Measurements from ENCODE around the gene ZFX. TPM values are rescaled to one million over a fixed set of nuclear protein-coding genes. Genes with fewer than 3 reads are reported as not detected.
"Not testable (repeated sequence)": the region's sequence is repeated elsewhere in the genome, so short reads cannot be mapped to it uniquely, and the experiment has no call there.

Gene ZFX
- total RNA-seq, 1 donor from 2014 or later: 33.9 TPM

DNA sequence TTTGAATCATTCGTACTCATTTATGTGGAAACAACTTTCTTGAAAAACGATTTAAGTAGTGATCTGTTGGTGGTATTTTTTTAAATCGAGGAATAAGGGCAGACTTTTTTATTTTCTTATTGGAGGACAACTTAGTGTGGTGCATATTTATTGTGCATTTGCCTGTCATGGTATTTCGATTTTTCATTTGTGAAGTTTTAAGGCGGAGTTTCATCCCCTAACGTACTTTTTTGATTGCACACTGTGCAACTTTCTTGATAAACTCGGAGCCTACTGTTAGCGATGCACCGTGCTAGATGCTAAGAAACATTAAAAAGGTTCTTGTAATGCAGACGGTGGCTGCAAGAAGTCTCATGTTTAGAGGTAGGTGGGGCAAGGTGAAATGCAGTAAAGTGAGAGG, 1.4 kb downstream of the ZFX start:
- peak overlapping the region; percentile 82 for H3K27ac Mint-ChIP-seq (ENCODE audit: unreplicated experiment)
- no peak for DNase-seq
- TF ChIP-seq, protein P1, sequence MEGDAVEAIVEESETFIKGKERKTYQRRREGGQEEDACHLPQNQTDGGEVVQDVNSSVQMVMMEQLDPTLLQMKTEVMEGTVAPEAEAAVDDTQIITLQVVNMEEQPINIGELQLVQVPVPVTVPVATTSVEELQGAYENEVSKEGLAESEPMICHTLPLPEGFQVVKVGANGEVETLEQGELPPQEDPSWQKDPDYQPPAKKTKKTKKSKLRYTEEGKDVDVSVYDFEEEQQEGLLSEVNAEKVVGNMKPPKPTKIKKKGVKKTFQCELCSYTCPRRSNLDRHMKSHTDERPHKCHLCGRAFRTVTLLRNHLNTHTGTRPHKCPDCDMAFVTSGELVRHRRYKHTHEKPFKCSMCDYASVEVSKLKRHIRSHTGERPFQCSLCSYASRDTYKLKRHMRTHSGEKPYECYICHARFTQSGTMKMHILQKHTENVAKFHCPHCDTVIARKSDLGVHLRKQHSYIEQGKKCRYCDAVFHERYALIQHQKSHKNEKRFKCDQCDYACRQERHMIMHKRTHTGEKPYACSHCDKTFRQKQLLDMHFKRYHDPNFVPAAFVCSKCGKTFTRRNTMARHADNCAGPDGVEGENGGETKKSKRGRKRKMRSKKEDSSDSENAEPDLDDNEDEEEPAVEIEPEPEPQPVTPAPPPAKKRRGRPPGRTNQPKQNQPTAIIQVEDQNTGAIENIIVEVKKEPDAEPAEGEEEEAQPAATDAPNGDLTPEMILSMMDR (IDR thresholded peaks at IDR 0.05; ENCODE audit: partially characterized antibody, unreplicated experiment): no peak
- peaks cover 2% of the 10 kb centered on the region for H3K27me3 Mint-ChIP-seq (ENCODE audit: unreplicated experiment)
- H3K4me1 Mint-ChIP-seq (ENCODE audit: low read depth, unreplicated experiment): peaks cover 26% of the 10 kb centered on the region
- H3K36me3 Mint-ChIP-seq (ENCODE audit: unreplicated experiment): no peaks in the 10 kb centered on the region
- H3K9me3 Mint-ChIP-seq (ENCODE audit: unreplicated experiment): peaks cover 4% of the 10 kb centered on the region
- H3K4me3 Mint-ChIP-seq (ENCODE audit: unreplicated experiment): peak overlapping the region; percentile 88

DNA sequence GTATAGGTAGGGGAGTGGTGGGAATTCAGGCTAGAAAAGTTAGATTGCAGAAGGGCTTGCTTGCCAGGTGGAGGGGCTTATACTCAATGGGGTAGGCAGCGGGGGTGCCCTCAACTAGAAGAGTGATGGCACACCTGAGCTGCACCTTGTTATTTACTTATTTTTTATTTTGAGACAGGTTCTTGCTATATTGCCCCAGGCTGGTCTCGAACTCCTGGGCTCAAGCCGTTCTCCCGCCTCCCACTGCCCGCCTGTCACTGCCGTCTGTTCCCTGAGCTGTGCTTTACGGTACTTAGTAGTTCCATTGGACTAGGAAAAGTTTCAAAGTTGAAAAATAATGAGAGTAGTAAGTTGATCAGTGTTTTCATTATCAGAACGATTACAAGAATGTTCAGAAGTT, 2.0 kb downstream of the ZFX start:
- no peaks in the 10 kb centered on the region for H3K36me3 Mint-ChIP-seq (ENCODE audit: unreplicated experiment)
- H3K27ac Mint-ChIP-seq (ENCODE audit: unreplicated experiment): no peak overlapping the region
- peak overlapping the region; percentile 88 for H3K4me3 Mint-ChIP-seq (ENCODE audit: unreplicated experiment)
- H3K4me1 Mint-ChIP-seq (ENCODE audit: low read depth, unreplicated experiment): peaks cover 24% of the 10 kb centered on the region
- H3K9me3 Mint-ChIP-seq (ENCODE audit: unreplicated experiment): peaks cover 4% of the 10 kb centered on the region
- TF ChIP-seq, protein P1 (IDR thresholded peaks at IDR 0.05; ENCODE audit: partially characterized antibody, unreplicated experiment): no peak
- DNase-seq: no peak
- H3K27me3 Mint-ChIP-seq (ENCODE audit: unreplicated experiment): peaks cover 2% of the 10 kb centered on the region

DNA sequence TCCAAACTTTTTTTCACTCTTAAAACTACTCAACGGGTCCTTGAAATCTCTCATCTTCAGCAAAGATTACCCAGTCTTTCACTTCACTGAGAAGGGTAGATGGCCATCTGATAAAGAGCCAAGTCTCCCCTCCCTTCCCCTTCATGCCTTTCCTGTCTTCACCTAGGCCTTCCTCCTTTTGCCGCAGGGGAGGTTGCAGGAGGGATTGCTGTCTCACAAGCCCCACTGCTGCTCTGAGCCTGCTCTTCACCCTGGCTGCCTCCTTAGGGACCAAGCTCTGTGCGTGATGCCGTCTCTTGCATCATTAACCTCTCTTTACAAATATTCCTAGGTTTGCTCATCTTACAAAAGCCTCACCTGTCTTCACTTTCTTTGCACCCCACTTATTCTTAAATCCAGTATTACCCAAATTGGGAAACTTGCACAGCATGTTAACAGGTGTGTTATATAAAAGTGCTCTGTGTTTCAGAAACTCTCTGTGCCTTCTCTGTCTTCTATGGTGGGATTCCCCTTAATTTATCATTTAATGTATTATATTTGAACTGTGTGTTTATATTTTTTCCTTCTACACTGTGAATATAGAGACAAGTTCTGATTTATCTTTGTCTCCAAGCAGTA, 3.8 kb downstream of the ZFX start:
- TF ChIP-seq, protein P1 (IDR thresholded peaks at IDR 0.05; ENCODE audit: partially characterized antibody, unreplicated experiment): no peak
- Mint-ChIP-seq H3K4me1 (ENCODE audit: low read depth, unreplicated experiment) (peaks cover 23% of the 10 kb centered on the region), H3K27me3 (ENCODE audit: unreplicated experiment) (peaks cover 2% of the 10 kb centered on the region), H3K9me3 (ENCODE audit: unreplicated experiment) (peaks cover 4% of the 10 kb centered on the region), H3K27ac (ENCODE audit: unreplicated experiment) (peak overlapping the region; percentile 28), H3K4me3 (ENCODE audit: unreplicated experiment) (peak overlapping the region; percentile 78), H3K36me3 (ENCODE audit: unreplicated experiment) (no peaks in the 10 kb centered on the region)
- DNase-seq: peak; percentile 17

DNA sequence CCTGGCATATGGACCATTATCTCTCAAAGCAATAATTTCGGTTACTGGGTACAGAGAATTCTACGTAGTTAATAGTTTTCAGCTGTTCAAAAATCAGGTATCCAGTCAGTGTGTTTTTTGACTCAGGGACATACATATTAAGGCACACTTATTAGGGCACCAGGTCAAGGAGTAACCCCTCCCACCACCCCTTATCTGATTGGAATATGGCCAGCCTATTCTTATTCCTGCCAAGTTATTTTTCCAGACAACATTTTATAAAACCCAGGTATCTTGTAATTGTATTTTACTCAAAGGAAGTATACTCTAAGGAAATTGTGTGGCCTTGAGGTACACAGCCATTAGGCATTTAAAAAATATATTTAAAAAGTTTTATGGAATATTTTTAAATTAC, 4.3 kb downstream of the ZFX start:
- H3K27me3 Mint-ChIP-seq (ENCODE audit: unreplicated experiment): peaks cover 2% of the 10 kb centered on the region
- H3K36me3 Mint-ChIP-seq (ENCODE audit: unreplicated experiment): no peaks in the 10 kb centered on the region
- TF ChIP-seq, protein P1 (IDR thresholded peaks at IDR 0.05; ENCODE audit: partially characterized antibody, unreplicated experiment): no peak
- peaks cover 4% of the 10 kb centered on the region for H3K9me3 Mint-ChIP-seq (ENCODE audit: unreplicated experiment)
- no peak overlapping the region for H3K27ac Mint-ChIP-seq (ENCODE audit: unreplicated experiment)
- no peak for DNase-seq
- peaks cover 23% of the 10 kb centered on the region for H3K4me1 Mint-ChIP-seq (ENCODE audit: low read depth, unreplicated experiment)
- H3K4me3 Mint-ChIP-seq (ENCODE audit: unreplicated experiment): no peak overlapping the region

DNA sequence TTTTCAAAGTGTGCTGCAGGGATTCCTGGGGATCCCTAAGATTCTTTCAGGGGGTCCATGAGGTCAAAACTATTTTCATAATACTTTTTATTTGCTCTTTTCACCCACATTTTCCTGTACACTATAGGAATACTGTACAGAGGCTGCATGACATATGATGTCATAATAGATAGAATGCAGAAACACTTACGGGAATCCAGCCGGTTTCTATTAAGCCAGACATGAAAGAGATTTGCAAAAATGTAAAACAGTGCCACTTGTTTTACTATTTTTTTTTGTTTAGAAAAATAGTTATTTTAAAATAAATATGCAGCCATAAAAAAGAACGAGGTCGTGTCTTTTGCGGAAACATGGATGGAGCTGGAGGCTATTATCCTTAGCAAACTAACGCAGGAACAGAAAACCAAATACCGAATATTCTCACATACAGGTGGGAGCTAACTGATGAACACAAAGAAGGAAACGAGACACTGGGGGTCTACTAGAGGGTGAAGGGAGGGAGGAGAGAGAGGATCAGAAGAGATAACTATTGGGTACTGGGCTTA, 5.0 kb downstream of the ZFX start:
- Mint-ChIP-seq H3K36me3 (ENCODE audit: unreplicated experiment) (no peaks in the 10 kb centered on the region), H3K4me1 (ENCODE audit: low read depth, unreplicated experiment) (peaks cover 23% of the 10 kb centered on the region), H3K27me3 (ENCODE audit: unreplicated experiment) (peaks cover 2% of the 10 kb centered on the region), H3K4me3 (ENCODE audit: unreplicated experiment) (no peak overlapping the region), H3K9me3 (ENCODE audit: unreplicated experiment) (peaks cover 4% of the 10 kb centered on the region), H3K27ac (ENCODE audit: unreplicated experiment) (no peak overlapping the region)
- DNase-seq: no peak
- TF ChIP-seq, protein P1 (IDR thresholded peaks at IDR 0.05; ENCODE audit: partially characterized antibody, unreplicated experiment): no peak

DNA sequence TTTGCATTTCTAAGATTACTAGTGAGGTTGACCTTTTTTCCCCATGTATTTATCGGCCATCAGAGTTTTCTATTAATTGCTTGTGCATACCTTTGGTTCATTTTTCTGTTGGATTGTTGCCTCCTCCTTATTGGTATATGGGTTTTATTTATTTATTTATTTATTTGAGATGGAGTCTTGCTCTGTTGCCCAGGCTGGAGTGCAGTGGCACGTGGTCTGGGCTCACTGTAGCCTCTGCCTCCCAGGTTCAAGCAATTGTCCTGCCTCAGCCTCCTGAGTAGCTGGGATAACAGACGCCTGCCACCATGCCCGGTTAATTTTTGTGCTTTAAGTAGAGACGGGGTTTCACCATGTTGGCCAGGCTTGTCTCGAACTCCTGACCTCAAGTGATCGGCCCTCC, 6.2 kb downstream of the ZFX start:
- H3K27me3 Mint-ChIP-seq (ENCODE audit: unreplicated experiment); DNase-seq; H3K36me3 Mint-ChIP-seq (ENCODE audit: unreplicated experiment); H3K4me3 Mint-ChIP-seq (ENCODE audit: unreplicated experiment); H3K9me3 Mint-ChIP-seq (ENCODE audit: unreplicated experiment); H3K27ac Mint-ChIP-seq (ENCODE audit: unreplicated experiment): not testable (repeated sequence)
- peaks cover 22% of the 10 kb centered on the region for H3K4me1 Mint-ChIP-seq (ENCODE audit: low read depth, unreplicated experiment)
